IPS-20b (cell line): ENCODE results near the gene FBXO46.
"Not testable (repeated sequence)": the region's sequence is repeated elsewhere in the genome, so short reads cannot be mapped to it uniquely, and the experiment has no call there.

Experiments used
- H3K27ac ChIP-seq: one replicate; pipeline ENCODE4 v1.5.1; 2013; ENCODE audit warnings: low read length
- H3K27me3 ChIP-seq: 2 replicates; pipeline ENCODE4 v1.6.1; 2013; ENCODE audit warnings: mild to moderate bottlenecking, low read length, inconsistent platforms; ENCODE audit not compliant: insufficient read depth
- H3K36me3 ChIP-seq: 2 replicates; pipeline ENCODE4 v1.6.1; 2013; ENCODE audit warnings: low read depth, mild to moderate bottlenecking, inconsistent platforms, low read length, moderate library complexity; ENCODE audit not compliant: insufficient read depth
- H3K4me1 ChIP-seq: 2 replicates; pipeline ENCODE4 v1.6.1; 2013; ENCODE audit warnings: mild to moderate bottlenecking, control low read depth, inconsistent platforms, low read length, moderate library complexity; ENCODE audit not compliant: insufficient read depth
- H3K4me3 ChIP-seq: 2 replicates; pipeline ENCODE4 v1.5.1; 2013; ENCODE audit warnings: mild to moderate bottlenecking, low read length, inconsistent platforms
- H3K9ac ChIP-seq: 2 replicates; pipeline ENCODE4 v1.6.1; 2013; ENCODE audit warnings: low read depth, mild to moderate bottlenecking, inconsistent platforms, low read length, moderate library complexity
- H3K9me3 ChIP-seq: 2 replicates; pipeline ENCODE4 v1.6.1; 2013; ENCODE audit warnings: mild to moderate bottlenecking, low read depth, low read length, inconsistent platforms; ENCODE audit not compliant: insufficient read depth

Gene FBXO46

GRCh38 chr19:45747513-45747912 is 16.8 kb upstream of the FBXO46 start:
- Histone ChIP-seq H3K27me3 (no peaks in the 10 kb centered on the region), H3K9ac (no peak overlapping the region), H3K36me3 (no peaks in the 10 kb centered on the region), H3K4me1 (no peaks in the 10 kb centered on the region), H3K27ac (no peak overlapping the region), H3K4me3 (no peak overlapping the region), H3K9me3 (no peaks in the 10 kb centered on the region)

DNA sequence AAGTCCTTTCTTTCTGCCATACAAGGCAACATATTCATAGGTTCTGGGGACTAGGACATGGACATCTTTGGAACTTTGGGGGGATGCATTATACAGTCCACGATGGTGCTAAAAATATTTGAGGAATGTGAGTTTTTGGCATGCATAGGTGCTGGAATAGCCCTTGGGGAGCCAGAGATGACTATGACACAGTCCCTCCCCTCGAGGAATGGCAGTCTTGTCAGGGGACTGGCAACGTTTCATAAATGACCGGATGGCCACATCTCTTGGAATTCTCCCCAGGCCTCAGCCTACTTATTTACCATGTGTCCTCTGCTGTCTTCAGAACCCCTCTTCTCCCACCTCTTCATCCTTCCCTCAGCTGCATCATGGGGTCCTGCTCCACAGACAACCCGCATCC is 16.2 kb upstream of the FBXO46 start:
- no peaks in the 10 kb centered on the region for H3K9me3 ChIP-seq
- no peaks in the 10 kb centered on the region for H3K27me3 ChIP-seq
- H3K4me1 ChIP-seq: no peaks in the 10 kb centered on the region
- H3K36me3 ChIP-seq: no peaks in the 10 kb centered on the region
- H3K9ac ChIP-seq: no peak overlapping the region
- H3K27ac ChIP-seq: no peak overlapping the region
- no peak overlapping the region for H3K4me3 ChIP-seq

GRCh38 chr19:45745606-45746005 is 14.9 kb upstream of the FBXO46 start:
- H3K27ac ChIP-seq: no peak overlapping the region
- H3K9ac ChIP-seq: no peak overlapping the region
- no peaks in the 10 kb centered on the region for H3K36me3 ChIP-seq
- H3K4me3 ChIP-seq: no peak overlapping the region
- no peaks in the 10 kb centered on the region for H3K27me3 ChIP-seq
- no peaks in the 10 kb centered on the region for H3K4me1 ChIP-seq
- no peaks in the 10 kb centered on the region for H3K9me3 ChIP-seq

GRCh38 chr19:45742969-45743368 is 12.3 kb upstream of the FBXO46 start:
- H3K4me1 ChIP-seq: no peaks in the 10 kb centered on the region
- no peak overlapping the region for H3K9ac ChIP-seq
- no peaks in the 10 kb centered on the region for H3K9me3 ChIP-seq
- H3K27ac ChIP-seq: no peak overlapping the region
- no peaks in the 10 kb centered on the region for H3K27me3 ChIP-seq
- no peaks in the 10 kb centered on the region for H3K36me3 ChIP-seq
- no peak overlapping the region for H3K4me3 ChIP-seq

DNA sequence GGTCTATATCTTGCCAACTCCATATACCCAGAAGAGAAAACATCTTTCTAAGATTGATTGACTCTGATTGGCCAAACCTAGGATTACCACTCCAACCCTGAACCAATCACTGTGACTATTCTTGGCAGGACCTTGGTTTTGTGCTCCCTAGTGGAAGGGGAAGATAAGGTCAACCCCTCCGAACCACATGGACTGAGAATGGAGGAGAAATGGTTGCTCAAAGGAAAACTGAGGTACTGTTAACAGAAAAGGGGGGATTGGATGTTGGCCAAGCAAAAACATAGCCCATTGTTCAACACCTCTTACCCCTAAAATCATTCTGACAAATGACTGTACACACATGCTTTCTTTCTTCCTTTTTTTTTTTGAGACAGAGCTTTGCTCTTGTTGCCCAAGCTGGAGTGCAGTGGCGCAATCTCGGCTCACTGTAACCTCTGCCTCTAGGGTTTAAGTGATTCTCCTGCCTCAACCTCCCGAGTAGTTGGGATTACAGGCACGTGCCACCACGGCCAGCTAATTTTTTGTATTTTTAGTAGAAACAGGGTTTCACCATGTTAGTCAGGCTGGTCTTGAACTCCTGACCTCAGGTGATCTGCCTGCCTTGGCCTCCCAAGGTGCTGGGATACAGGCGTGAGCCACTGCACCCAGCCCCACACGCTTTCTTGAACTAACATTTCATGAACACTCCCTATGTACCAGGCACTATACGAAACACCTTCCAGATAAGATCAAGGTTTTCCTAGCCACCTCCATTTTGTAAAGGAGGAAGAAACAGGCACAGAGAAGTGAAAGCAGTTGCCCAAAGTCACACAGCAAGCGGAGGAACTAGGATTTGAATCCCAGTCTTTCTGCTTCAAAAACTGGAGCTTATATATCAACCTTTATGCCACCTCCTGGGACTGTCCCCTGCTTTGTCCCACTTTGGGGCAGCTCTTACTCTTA is 9.1 kb upstream of the FBXO46 start:
- H3K4me3 ChIP-seq: no peak overlapping the region

GRCh38 chr19:45733160-45733810 is 2.6 kb upstream of the FBXO46 start, which contains the start of gene MEIOSIN:
Gene MEIOSIN (plus strand): TSS chr19:45733439. CDS start chr19:45735377, 1,938 bp downstream.
- H3K4me3 ChIP-seq: no peak within 1 kb of the TSS
- H3K36me3 ChIP-seq: no peaks in the 10 kb centered on the region
- no peak within 1 kb of the TSS for H3K27ac ChIP-seq
- H3K27me3 ChIP-seq: no peaks in the 10 kb centered on the region
- no peak within 1 kb of the TSS for H3K9ac ChIP-seq
- peaks cover 6% of the 10 kb centered on the region for H3K4me1 ChIP-seq
- no peaks in the 10 kb centered on the region for H3K9me3 ChIP-seq

More for the DNA sequence above, 9.1 kb upstream of the FBXO46 start:
- H3K4me1 ChIP-seq: no peaks in the 10 kb centered on the region
- no peak overlapping the region for H3K27ac ChIP-seq
- H3K9me3 ChIP-seq: no peaks in the 10 kb centered on the region
- no peaks in the 10 kb centered on the region for H3K36me3 ChIP-seq
- H3K9ac ChIP-seq: no peak overlapping the region
- H3K27me3 ChIP-seq: no peaks in the 10 kb centered on the region

DNA sequence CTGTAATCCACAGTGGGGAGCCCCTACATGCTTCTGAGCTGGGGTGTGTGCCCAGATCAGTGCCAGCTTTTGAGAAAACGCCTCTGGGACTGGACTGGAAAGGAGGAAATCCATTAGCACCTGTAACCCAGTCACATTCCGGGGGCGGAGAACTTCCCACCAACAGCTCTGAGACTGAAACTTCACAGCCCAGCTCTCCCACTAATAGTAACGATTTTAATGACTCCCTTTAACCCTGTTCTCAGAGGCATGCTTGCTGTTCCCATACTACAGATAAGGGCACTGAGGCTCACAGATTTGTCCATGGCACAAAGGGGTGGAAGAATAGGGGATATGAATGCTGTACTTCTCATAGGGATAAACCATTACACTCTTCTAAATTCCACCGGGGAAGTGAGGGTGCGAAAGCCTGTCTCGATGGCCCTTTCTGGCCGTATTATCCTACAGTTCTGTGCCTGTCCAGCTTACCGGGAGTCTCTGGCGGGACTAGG is 851 bp downstream of the FBXO46 start:
- H3K4me1 ChIP-seq: peaks cover 6% of the 10 kb centered on the region
- no peaks in the 10 kb centered on the region for H3K36me3 ChIP-seq
- H3K27me3 ChIP-seq: no peaks in the 10 kb centered on the region
- peak overlapping the region; percentile 87 for H3K9ac ChIP-seq
- no peak overlapping the region for H3K27ac ChIP-seq
- H3K9me3 ChIP-seq: no peaks in the 10 kb centered on the region
- H3K4me3 ChIP-seq: peak overlapping the region; percentile 94

GRCh38 chr19:45728683-45729082 is 2.0 kb downstream of the FBXO46 start:
- not testable (repeated sequence) for H3K4me1 ChIP-seq, H3K4me3 ChIP-seq, H3K36me3 ChIP-seq, H3K27ac ChIP-seq, H3K9me3 ChIP-seq, H3K27me3 ChIP-seq, H3K9ac ChIP-seq

DNA sequence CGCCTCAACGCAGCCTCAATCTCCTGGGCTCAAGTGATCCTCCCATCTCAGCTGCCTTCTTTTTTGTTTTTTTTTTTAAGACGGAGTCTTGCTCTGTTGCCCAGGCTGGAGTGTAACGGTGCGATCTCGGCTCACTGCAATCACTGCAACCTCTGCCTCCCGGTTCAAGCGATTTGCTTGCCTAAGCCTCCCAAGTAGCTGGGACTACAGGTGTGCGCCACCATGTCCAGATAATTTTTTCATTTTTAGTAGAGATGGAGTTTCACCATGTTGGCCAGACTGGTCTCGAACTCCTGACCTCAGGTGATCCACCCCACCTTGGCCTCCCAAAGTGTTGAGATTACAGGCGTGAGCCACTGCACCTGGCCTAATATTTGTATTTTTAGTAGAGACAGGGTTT is 10.6 kb downstream of the FBXO46 start:
- not testable (repeated sequence) for H3K27ac ChIP-seq, H3K9me3 ChIP-seq, H3K4me3 ChIP-seq, H3K9ac ChIP-seq, H3K27me3 ChIP-seq
- Histone ChIP-seq H3K4me1 (peaks cover 15% of the 10 kb centered on the region), H3K36me3 (peaks cover 26% of the 10 kb centered on the region)

DNA sequence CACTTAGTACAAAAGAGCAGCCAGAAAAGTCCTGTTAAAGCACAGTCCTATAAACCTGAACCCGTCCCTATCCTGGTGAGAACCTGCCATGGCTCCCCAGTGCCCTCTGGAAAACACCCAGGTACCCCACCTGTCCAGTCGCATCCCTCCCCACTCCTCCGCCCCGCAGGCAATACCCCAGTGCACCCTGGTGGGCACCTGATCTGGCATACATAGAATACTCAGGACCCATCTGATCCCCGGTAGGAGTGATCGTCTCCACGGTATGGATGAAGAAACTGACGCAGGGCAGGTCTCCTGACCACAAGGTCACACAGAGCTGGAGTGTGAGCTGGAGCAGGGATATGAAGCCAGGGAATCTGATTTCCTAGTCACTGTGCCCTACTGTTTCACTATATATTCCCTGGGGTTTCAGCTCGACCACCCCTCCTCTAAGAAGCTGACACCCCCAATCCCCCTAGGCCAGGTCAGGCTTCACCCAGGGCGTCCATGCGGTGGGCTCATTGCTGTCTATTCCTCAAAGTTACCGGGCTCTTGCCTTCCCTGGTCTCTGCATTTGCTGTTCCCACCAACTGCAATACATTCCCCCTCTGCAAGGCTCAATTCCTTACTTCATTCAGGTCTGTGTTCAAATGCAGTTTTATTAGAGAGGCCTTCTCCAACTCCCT is 12.6 kb downstream of the FBXO46 start:
- H3K27me3 ChIP-seq: no peaks in the 10 kb centered on the region
- peak overlapping the region; percentile 90 for H3K27ac ChIP-seq
- peaks cover 18% of the 10 kb centered on the region for H3K36me3 ChIP-seq
- peak overlapping the region; percentile 74 for H3K4me3 ChIP-seq
- H3K9me3 ChIP-seq: no peaks in the 10 kb centered on the region
- H3K9ac ChIP-seq: peak overlapping the region; percentile 91; the same call in 1 of the 2 replicates
- peaks cover 15% of the 10 kb centered on the region for H3K4me1 ChIP-seq

DNA sequence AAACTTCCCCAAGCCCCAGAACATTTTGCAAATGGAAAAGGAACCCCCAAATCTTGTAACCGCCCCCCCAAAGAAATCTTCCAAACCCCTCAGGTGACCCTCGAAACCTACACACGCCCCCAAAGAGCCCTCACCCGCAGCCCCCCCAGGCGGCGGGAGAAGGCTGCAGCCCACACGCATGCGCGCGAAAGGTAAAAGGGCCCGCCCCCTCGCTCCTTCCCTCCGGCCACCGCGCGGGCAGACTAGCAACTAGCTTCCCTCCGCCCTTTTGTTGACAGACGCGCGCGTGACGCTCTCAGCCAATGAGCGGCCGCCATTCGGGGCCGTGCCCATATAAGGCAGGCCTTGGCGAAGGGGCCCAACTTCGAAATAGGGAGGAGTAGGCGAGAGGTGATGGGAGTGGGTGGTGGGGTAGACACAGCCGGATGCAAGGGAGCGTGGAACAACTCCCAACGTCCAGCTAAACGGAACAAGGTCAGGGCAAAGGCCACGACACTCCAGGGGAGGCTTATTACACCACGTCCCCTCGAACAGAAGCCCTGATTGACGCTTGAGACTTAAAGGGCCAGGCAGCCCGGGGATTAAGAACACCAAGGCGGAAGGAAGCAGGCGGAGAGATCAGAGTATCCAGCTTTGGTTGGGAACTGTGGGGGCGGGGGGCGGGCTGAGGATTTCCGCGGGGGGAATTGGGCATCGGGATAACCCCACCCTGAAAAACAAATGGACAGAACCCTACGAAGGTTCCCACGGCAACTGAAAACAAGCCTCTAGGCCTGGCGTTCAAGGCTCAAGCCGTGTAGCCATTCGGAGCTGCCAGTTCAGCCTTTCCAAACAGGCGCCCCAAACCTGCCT is 13.3 kb downstream of the FBXO46 start:
- Histone ChIP-seq H3K27me3 (no peaks in the 10 kb centered on the region), H3K9me3 (no peaks in the 10 kb centered on the region), H3K27ac (peak overlapping the region; percentile 90), H3K4me3 (peak overlapping the region; percentile 85), H3K9ac (peak overlapping the region; percentile 94), H3K36me3 (peaks cover 17% of the 10 kb centered on the region), H3K4me1 (peaks cover 15% of the 10 kb centered on the region)
